Spleen (tissue), 11 donors: ENCODE results near the gene STK4. TPM values are rescaled to one million over a fixed set of nuclear protein-coding genes. Genes with fewer than 3 reads are reported as not detected.

ENCODE experiments used
- DNase-seq: peaks from one replicate; pipeline ENCODE4 v3.0.0-alpha.2; 2020
- H3K27ac ChIP-seq, 8 donors: fragments of 200-600 bp; sonication (generic) in 7 of 8; 1 replicate in 4 of 8; 2 replicates in 4 of 8; pipeline versions ENCODE4 v1.5.0 to v1.8.0; 2016 to 2021; ENCODE audit warnings: inconsistent platforms in 4 of 8, mild to moderate bottlenecking in 4 of 8, moderate library complexity in 1 of 8
- H3K27me3 ChIP-seq, 7 donors: fragments of 200-600 bp; sonication (generic) in 6 of 7; replicated peaks in 1 of 7; 1 replicate in 4 of 7; 2 replicates in 3 of 7; pipeline versions ENCODE4 v1.5.0 to v1.8.0; 2016 to 2021; ENCODE audit warnings: inconsistent platforms in 3 of 7, mild to moderate bottlenecking in 1 of 7
- H3K36me3 ChIP-seq, 6 donors: fragments of 200-600 bp; sonication (generic) in 5 of 6; 1 replicate in 4 of 6; 2 replicates in 2 of 6; pipeline versions ENCODE4 v1.5.0 to v1.8.0; 2016 to 2021; ENCODE audit warnings: inconsistent platforms in 2 of 6
- H3K4me1 ChIP-seq, 6 donors: fragments of 200-600 bp; sonication (generic) in 5 of 6; 1 replicate in 3 of 6; 2 replicates in 3 of 6; pipeline versions ENCODE4 v1.5.0 to v1.8.0; 2016 to 2021; ENCODE audit warnings: inconsistent platforms in 3 of 6
- H3K4me3 ChIP-seq, 8 donors: fragments of 200-600 bp; sonication (generic) in 7 of 8; 1 replicate in 4 of 8; 2 replicates in 4 of 8; pipeline versions ENCODE4 v1.5.0 to v1.8.0; 2016 to 2021; ENCODE audit warnings: inconsistent platforms in 4 of 8, mild to moderate bottlenecking in 4 of 8, moderate library complexity in 2 of 8
- H3K9me3 ChIP-seq, 8 donors: fragments of 200-600 bp; sonication (generic) in 7 of 8; 1 replicate in 4 of 8; 2 replicates in 4 of 8; pipeline versions ENCODE4 v1.5.0 to v1.8.0; 2016 to 2021; ENCODE audit warnings: inconsistent platforms in 4 of 8
- POLR2A ChIP-seq, 3 donors: fragments of 450-650 bp; IDR thresholded peaks; one replicate each; pipeline ENCODE4 v1.5.1; 2017; ENCODE audit warnings: antibody characterized with exemption in 3 of 3, mild to moderate bottlenecking in 1 of 3
- POLR2AphosphoS5 ChIP-seq, 3 donors: sonication (generic); formaldehyde crosslinking; IDR thresholded peaks; one replicate each; pipeline ENCODE4 v1.5.1; 2017; ENCODE audit warnings: antibody characterized with exemption in 3 of 3
- whole genome bisulfite sequencing, 5 donors: extraction: QIAGEN DNeasy Blood & Tissue Kit in 3 of 5; methylation state at CpG; one replicate each; pipeline versions ENCODE4 v1.1.5 to v1.1.7; 2013 to 2018; 5-methylcytosine and 5-hydroxymethylcytosine counted together
- intact Hi-C: fragments of 100-400 bp; cut with DNase I; formaldehyde crosslinking; loops from one replicate; pipeline ENCODE4 v1.15.0; 2023; ENCODE audit warnings: low total_unique reads
- polyA plus RNA-seq, 3 donors: library from polyadenylated mRNA; stranded (reverse); fragments of 200-250 nt; gene quantifications; one replicate each; pipeline ENCODE4 v1.2.1, GENCODE V29; 2013
- total RNA-seq, 7 donors: library from RNA; depleted of rRNA in 3 of 7; stranded (reverse); fragments of >200 nt in 3 of 7; fragmentation: NEBNext Ultra II Directional in 4 of 7; extraction: Animal tissue kit (Norgen Biotek cat#: 25700) in 4 of 7; gene quantifications; one replicate each; pipeline versions ENCODE4 v1.1.0 to v1.2.1, GENCODE V29; 2016 to 2021
- TF ChIP-seq, protein P1 (sequence below), 11 experiments: fragments of 200-600 bp in 7 of 11; fragments of 450-650 bp in 4 of 11; sonication (generic) in 4 of 11; IDR thresholded peaks in 8 of 11; conservative IDR thresholded peaks in 3 of 11; 1 replicate in 7 of 11; 2 replicates in 4 of 11; pipeline versions ENCODE4 v1.4.0 to v1.8.0; 2016 to 2021; ENCODE audit warnings: antibody characterized with exemption in 11 of 11, inconsistent platforms in 4 of 11, mild to moderate bottlenecking in 1 of 11
- donor health status: healthy with polysubstance abuse.
- donor health status: DM: no; HTN: no; CAD: no; lungs with moderate emphysema.
- donor health status: DM: no; HTN: no; CAD: no.
- donor health status: Bipolar disorder and iron deficiency.
- donor health status: healthy.
- donor health status: DM: no; HTN: no; CAD: no.
- donor health status: DM: yes; HTN: yes; CAD: no.

Gene STK4
- total and polyA plus RNA-seq, 10 donors = 19.0 to 241 (median 124) TPM

DNA sequence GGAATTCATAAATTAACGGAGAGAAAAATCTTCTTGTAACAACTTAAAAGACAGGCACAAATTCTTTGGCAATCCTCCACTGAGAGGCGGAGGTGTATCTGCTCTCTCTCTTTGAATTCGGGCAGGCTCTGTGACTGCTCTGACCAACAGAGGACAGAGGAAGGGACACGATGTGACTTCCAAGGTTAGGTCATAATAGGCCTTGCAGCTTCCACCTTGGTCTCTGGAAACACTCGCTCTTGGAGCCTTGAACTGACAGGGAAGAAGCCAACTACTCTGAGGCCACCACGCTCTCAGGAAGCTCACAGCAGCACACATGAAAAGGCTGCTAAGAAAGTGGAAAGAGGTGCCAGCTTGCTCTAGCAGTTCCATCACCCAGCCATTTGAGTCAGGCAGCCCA, 21.1 kb upstream of the STK4 start:
- intact Hi-C loops = no loop called here
- H3K4me1 ChIP-seq = peaks cover 0 to 16% (median 0%) of the 10 kb centered on the region in 6 donors
- H3K36me3 ChIP-seq = peaks cover 0 to 100% (median 89%) of the 10 kb centered on the region in 6 donors
- TF ChIP-seq, protein P1, sequence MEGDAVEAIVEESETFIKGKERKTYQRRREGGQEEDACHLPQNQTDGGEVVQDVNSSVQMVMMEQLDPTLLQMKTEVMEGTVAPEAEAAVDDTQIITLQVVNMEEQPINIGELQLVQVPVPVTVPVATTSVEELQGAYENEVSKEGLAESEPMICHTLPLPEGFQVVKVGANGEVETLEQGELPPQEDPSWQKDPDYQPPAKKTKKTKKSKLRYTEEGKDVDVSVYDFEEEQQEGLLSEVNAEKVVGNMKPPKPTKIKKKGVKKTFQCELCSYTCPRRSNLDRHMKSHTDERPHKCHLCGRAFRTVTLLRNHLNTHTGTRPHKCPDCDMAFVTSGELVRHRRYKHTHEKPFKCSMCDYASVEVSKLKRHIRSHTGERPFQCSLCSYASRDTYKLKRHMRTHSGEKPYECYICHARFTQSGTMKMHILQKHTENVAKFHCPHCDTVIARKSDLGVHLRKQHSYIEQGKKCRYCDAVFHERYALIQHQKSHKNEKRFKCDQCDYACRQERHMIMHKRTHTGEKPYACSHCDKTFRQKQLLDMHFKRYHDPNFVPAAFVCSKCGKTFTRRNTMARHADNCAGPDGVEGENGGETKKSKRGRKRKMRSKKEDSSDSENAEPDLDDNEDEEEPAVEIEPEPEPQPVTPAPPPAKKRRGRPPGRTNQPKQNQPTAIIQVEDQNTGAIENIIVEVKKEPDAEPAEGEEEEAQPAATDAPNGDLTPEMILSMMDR (IDR thresholded peaks at IDR 0.05 in 8 of 11, conservative IDR thresholded peaks at IDR 0.05 in 3 of 11) = no peak
- peak in 2 of 3 donors; percentile 17 to 20 for TF ChIP-seq POLR2AphosphoS5 (IDR thresholded peaks at IDR 0.05)
- H3K27ac ChIP-seq = peak overlapping the region in 3 of 8 donors; percentile 9 to 15 (median 15)
- no peak overlapping the region for H3K4me3 ChIP-seq
- WGBS, 5 donors = 68 to 83% (median 81%) methylated on average over 5 to 6 of the region's 6 CpGs
- H3K27me3 ChIP-seq = no peaks in the 10 kb centered on the region
- no peaks in the 10 kb centered on the region for H3K9me3 ChIP-seq
- DNase-seq = no peak

DNA sequence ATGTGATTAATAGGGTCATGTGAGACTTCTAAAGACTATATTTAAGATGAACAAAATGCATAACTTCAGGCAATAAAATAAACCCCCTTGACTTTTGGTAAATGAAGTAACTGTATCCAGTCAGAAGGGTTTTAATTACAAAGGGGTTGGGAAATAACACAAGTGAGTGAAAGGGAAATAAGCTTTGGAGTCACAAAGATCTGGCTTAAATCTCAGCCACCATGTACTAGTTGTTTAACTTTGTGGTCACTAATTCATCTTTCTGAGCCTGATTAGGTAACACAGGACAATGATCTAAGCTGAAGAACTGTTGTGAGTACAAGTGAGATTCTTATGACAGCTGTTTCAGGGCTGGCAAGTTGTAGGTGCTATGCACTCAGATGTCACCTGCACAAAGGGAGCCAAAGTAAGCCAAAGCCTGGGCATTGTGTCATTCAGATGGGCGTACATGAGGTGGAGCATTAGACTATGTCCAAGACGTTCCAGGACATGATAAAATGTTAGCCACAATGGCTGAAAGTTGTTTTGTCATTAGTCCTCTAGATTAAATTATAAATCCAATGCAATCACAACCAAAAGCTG, 19.9 kb upstream of the STK4 start:
- H3K27me3 ChIP-seq = no peaks in the 10 kb centered on the region
- DNase-seq = no peak
- no peaks in the 10 kb centered on the region for H3K9me3 ChIP-seq
- intact Hi-C loops = no loop called here
- no peak overlapping the region for H3K4me3 ChIP-seq
- H3K4me1 ChIP-seq = peaks cover 0 to 16% (median 0%) of the 10 kb centered on the region in 6 donors
- 83 to 93% (median 88%) methylated on average over 2 of the region's 2 CpGs for WGBS, 5 donors
- H3K36me3 ChIP-seq = peaks cover 0 to 100% (median 91%) of the 10 kb centered on the region in 6 donors
- H3K27ac ChIP-seq = no peak overlapping the region
- TF ChIP-seq POLR2AphosphoS5 (IDR thresholded peaks at IDR 0.05) = no peak
- TF ChIP-seq POLR2A (IDR thresholded peaks at IDR 0.05) = no peak
- TF ChIP-seq, protein P1 (IDR thresholded peaks at IDR 0.05 in 8 of 11, conservative IDR thresholded peaks at IDR 0.05 in 3 of 11) = no peak

DNA sequence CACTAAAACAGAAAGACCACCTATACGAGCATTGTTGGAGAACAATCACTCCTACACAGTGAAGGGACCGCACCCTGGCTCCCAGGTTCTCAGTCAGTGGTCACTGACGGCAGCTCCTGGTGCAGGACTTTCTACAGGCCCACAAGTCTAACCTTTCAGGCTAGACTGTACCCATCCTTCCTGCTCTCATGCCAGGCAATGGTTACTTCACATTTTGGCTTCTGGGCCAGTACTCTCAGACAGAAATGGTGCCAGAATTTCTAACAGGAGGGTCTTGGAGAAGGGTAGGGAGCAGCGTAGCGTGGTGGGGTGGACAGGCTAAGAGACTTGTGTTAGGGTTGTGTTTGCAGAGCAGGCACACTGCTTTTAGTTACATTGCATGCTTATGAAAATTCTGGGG, 18.2 kb upstream of the STK4 start:
- Histone ChIP-seq H3K4me1 (peaks cover 0 to 22% (median 0%) of the 10 kb centered on the region in 6 donors), H3K36me3 (peaks cover 0 to 100% (median 91%) of the 10 kb centered on the region in 6 donors), H3K27me3 (no peaks in the 10 kb centered on the region), H3K4me3 (no peak overlapping the region), H3K9me3 (no peaks in the 10 kb centered on the region), H3K27ac (no peak overlapping the region)
- no peak for DNase-seq
- WGBS, 5 donors = 90 to 97% (median 96%) methylated on average over 5 of the region's 5 CpGs
- TF ChIP-seq POLR2A (IDR thresholded peaks at IDR 0.05) = no peak
- no peak for TF ChIP-seq POLR2AphosphoS5 (IDR thresholded peaks at IDR 0.05)
- TF ChIP-seq, protein P1 (IDR thresholded peaks at IDR 0.05 in 8 of 11, conservative IDR thresholded peaks at IDR 0.05 in 3 of 11) = no peak
- intact Hi-C loops = no loop called here

DNA sequence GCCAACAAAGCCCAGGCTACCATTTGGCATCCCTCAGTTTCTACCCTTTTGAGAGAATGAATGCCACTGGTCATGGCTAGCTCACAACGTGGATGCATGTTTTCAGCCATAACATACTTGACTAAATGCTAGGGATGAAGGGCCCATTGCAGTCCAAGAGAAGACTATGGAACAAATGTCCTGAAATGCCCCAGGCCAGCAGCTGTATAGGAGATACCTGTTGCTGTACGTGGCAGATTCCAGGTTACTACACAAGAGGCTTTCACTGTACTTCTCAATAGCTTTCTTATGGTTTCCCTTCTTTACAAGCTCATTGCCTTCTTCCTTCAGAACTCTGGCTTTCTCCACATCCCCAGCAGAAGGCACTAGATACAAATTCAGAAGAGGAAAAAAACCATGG, 17.8 kb upstream of the STK4 start:
- no peaks in the 10 kb centered on the region for H3K27me3 ChIP-seq
- no peak overlapping the region for H3K27ac ChIP-seq
- intact Hi-C loops = no loop called here
- H3K9me3 ChIP-seq = no peaks in the 10 kb centered on the region
- peaks cover 0 to 100% (median 91%) of the 10 kb centered on the region in 6 donors for H3K36me3 ChIP-seq
- peaks cover 0 to 24% (median 0%) of the 10 kb centered on the region in 6 donors for H3K4me1 ChIP-seq
- no peak overlapping the region for H3K4me3 ChIP-seq
- WGBS, 5 donors = 93 to 98% (median 96%) methylated on average over 2 of the region's 2 CpGs
- TF ChIP-seq POLR2A (IDR thresholded peaks at IDR 0.05) = no peak
- DNase-seq = no peak
